HG03354 (cell line): ENCODE data around the gene DIAPH3.
"Not testable (repeated sequence)": the region's sequence is repeated elsewhere in the genome, so short reads cannot be mapped to it uniquely, and the experiment has no call there.

ENCODE experiments used
- ATAC-seq: cut with Tn5 transposase; IDR thresholded peaks from one replicate; pipeline ENCODE4 v1.9.1; 2021; ENCODE audit warnings: mild to moderate bottlenecking; ENCODE audit not compliant: unreplicated experiment, poor library complexity, severe bottlenecking

DIAPH3 gene

GRCh38 chr13:60109285-60109684 is 54.4 kb downstream of the DIAPH3 start:
- no peak for ATAC-seq

- no peak for ATAC-seq
These were observed 55.1 kb downstream of the DIAPH3 start for GRCh38 chr13:60108589-60108988.

GRCh38 chr13:60099631-60100420 is 63.9 kb downstream of the DIAPH3 start:
- no peak for ATAC-seq

GRCh38 chr13:60095300-60095699 is 68.4 kb downstream of the DIAPH3 start:
- no peak for ATAC-seq

- no peak for ATAC-seq
These were observed 69.2 kb downstream of the DIAPH3 start for GRCh38 chr13:60094385-60095088.

- no peak for ATAC-seq
These were observed 70.2 kb downstream of the DIAPH3 start for GRCh38 chr13:60093425-60094019.

GRCh38 chr13:60091573-60091972 is 72.2 kb downstream of the DIAPH3 start:
- no peak for ATAC-seq

GRCh38 chr13:60090574-60090973 is 73.2 kb downstream of the DIAPH3 start:
- ATAC-seq, result no peak

- not testable (repeated sequence) for ATAC-seq
These were observed 79.9 kb downstream of the DIAPH3 start for GRCh38 chr13:60083780-60084179.

GRCh38 chr13:60080850-60081249 is 82.9 kb downstream of the DIAPH3 start:
- no peak for ATAC-seq

- no peak for ATAC-seq
These were observed 85.5 kb downstream of the DIAPH3 start for GRCh38 chr13:60078226-60078625.

- no peak for ATAC-seq
These were observed 87.9 kb downstream of the DIAPH3 start for GRCh38 chr13:60075850-60076249.

- no peak for ATAC-seq
These were observed 89.3 kb downstream of the DIAPH3 start for GRCh38 chr13:60074397-60074796.

GRCh38 chr13:60066226-60066625 is 97.5 kb downstream of the DIAPH3 start:
- ATAC-seq, result no peak

GRCh38 chr13:60062502-60062901 is 101.2 kb downstream of the DIAPH3 start:
- no peak for ATAC-seq

- no peak for ATAC-seq
These were observed 102.0 kb downstream of the DIAPH3 start for GRCh38 chr13:60061737-60062136.

- ATAC-seq, result no peak
These were observed 111.9 kb downstream of the DIAPH3 start for GRCh38 chr13:60051754-60052285.

GRCh38 chr13:60048353-60048752 is 115.4 kb downstream of the DIAPH3 start:
- not testable (repeated sequence) for ATAC-seq

- ATAC-seq, result no peak
These were observed 115.8 kb downstream of the DIAPH3 start for GRCh38 chr13:60047918-60048317.

- no peak for ATAC-seq
These were observed 119.4 kb downstream of the DIAPH3 start for GRCh38 chr13:60044321-60044720.

GRCh38 chr13:60043262-60043661 is 120.5 kb downstream of the DIAPH3 start:
- no peak for ATAC-seq
